Neural progenitor cell (in vitro differentiated cells): Measurements from ENCODE around the gene SYCE1L.

Source experiments
- CTCF ChIP-seq: fragments of 200-600 bp; sonication (generic); IDR thresholded peaks from 2 replicates; pipeline ENCODE4 v1.5.1; 2017; ENCODE audit warnings: antibody characterized with exemption, mild to moderate bottlenecking
- EZH2 ChIP-seq: fragments of 200-600 bp; sonication (generic); IDR thresholded peaks from 2 replicates; pipeline ENCODE4 v1.6.1; 2017; ENCODE audit warnings: antibody characterized with exemption, mild to moderate bottlenecking, moderate library complexity
- EZH2phosphoT487 ChIP-seq: fragments of 200-600 bp; sonication (generic); IDR thresholded peaks from 2 replicates; pipeline ENCODE4 v1.6.1; 2017; ENCODE audit warnings: antibody characterized with exemption

- no peak for TF ChIP-seq CTCF
- no peak for TF ChIP-seq EZH2phosphoT487
- TF ChIP-seq EZH2: no peak
These were observed at the start of gene SYCE1L for GRCh38 chr16:77199211-77199610.
